Cortex of kidney (tissue), 1 donor: ENCODE data around the gene NDUFAF3.
"Not testable (repeated sequence)": the region's sequence is repeated elsewhere in the genome, so short reads cannot be mapped to it uniquely, and the experiment has no call there.

Experiments
- DNase-seq: peaks from one replicate; lab custom pipeline; 2025; lab: John Stamatoyannopoulos, UW

Gene NDUFAF3

DNA sequence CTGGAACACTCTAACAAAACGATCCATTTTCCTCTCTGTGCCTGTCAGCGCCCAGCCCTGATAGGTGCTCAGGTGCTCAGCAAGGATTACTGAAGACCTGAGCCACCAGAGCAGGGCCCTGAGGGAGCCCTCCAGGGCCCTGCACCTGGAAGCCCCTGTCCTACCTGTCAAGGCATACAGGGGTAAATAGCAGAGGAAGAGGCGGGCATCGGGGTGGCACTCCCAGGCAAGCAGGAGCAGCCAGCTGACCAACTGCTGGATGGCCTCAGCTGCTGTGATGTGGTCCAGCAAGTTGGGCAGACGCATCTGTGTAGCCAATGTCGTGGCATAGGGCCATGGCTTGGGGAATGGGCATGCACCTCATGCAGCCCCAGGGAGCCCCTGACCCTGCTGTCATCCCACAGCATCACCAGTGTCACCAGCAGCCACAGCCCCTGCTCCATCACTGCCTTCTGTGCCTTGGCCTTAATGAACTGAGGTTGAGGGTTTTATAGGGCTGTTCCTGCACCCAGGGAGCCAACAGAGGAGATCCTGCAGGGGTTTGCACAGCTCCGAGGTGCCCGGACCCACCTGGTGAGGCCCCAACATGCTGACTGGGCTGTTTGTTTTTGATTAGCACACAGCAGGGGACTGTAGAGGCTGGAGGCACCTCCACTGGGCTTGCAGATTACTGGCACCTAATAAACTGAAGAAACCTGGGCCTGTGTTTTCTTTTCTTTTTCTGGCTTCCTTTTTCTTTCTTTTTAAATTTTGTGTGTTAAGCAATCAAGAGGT, 22.6 kb upstream of the NDUFAF3 start:
- no peak for DNase-seq

DNA sequence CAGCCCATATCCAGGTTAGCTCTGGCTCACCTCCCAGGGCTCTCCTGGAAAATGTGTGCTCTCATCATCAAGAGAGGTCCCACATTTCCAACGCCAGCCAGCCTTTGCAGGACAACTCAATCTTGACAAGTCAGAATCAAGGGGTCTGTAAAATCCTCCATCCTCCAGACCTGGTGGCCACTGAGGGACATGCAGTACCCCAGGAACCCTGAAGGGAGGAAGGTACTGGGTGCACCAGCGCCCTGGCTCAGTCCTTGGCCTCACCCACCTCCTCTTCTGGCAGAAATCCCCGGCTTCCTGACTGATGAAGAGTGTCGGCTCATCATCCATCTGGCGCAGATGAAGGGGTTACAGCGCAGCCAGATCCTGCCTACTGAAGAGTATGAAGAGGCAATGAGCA, 20.8 kb upstream of the NDUFAF3 start:
- DNase-seq: no peak

DNA sequence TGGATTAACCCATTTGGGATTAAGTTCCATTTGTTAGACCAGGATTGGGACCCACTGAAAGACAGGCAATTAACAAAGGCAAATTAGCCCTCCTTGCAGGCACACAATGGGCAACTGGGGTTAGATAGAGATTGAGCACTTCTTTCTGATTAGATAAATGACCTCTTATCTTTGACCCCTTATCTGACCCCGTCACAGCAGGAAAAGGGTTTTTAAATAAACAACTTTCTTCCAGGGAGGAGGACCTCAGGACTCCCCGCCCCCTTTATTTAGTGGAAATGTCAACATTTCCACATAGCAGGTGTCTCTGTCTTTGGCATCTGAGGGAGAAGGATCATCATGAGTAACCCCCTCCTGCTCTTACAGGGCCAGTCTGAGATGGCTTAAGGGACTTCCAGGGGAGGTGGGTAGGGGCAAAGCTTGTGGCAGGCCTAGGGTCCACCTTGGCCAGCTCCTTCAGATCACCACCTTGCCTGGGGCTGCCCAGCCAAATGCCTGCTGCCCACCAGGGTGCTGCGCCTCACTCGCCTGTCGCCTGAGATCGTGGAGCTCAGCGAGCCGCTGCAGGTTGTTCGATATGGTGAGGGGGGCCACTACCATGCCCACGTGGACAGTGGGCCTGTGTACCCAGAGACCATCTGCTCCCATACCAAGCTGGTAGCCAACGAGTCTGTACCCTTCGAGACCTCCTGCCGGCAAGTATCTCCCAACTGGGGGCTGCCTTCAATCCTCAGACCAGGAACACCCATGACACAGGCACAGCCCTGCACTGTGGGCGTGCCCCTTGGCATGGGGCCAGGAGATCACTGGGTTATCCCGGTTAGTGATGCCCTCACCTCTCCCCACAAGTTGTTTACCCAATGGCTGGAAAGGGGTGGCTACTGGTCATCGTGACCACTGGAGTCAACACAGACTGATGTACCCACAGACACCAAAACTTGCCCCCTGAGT, 17.3 kb upstream of the NDUFAF3 start:
- no peak for DNase-seq

- DNase-seq: no peak
Measured at GRCh38 chr3:49005303-49005680, 16.6 kb upstream of the NDUFAF3 start.

DNA sequence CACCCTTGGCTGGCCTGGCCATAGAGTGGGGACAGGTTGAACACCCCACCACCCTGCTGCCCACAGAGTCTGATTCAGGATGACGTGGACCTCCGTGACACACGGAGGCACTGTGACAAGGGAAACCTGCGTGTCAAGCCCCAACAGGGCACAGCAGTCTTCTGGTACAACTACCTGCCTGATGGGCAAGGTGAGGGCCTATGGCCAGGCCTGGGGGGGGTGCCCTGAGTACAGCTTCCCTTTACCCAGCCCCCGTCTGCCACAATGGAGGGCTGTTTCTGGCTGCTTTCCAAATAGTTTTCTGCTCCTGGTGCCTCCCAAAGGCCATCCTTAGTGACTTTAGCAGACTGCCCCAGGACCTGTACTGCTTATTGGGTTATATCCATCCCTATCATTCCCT, 15.9 kb upstream of the NDUFAF3 start:
- no peak for DNase-seq

DNA sequence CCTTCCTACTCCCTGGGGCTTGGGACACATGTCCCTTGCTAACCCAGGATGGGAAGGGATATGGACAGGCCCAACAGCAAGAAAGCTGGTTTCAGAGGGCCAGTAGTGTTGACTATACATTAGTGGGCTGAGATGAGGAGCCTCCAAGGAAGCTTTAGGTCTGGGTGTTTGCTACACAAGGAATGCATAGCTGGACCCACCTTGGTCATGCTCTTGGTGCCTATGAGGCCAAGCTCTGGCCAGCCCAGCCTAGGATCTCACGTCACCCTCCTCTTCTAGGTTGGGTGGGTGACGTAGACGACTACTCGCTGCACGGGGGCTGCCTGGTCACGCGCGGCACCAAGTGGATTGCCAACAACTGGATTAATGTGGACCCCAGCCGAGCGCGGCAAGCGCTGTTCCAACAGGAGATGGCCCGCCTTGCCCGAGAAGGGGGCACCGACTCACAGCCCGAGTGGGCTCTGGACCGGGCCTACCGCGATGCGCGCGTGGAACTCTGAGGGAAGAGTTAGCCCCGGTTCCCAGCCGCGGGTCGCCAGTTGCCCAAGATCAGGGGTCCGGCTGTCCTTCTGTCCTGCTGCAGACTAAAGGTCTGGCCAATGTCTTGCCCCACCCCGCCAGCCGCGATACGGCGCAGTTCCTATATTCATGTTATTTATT, 15.4 kb upstream of the NDUFAF3 start:
- no peak for DNase-seq

DNA sequence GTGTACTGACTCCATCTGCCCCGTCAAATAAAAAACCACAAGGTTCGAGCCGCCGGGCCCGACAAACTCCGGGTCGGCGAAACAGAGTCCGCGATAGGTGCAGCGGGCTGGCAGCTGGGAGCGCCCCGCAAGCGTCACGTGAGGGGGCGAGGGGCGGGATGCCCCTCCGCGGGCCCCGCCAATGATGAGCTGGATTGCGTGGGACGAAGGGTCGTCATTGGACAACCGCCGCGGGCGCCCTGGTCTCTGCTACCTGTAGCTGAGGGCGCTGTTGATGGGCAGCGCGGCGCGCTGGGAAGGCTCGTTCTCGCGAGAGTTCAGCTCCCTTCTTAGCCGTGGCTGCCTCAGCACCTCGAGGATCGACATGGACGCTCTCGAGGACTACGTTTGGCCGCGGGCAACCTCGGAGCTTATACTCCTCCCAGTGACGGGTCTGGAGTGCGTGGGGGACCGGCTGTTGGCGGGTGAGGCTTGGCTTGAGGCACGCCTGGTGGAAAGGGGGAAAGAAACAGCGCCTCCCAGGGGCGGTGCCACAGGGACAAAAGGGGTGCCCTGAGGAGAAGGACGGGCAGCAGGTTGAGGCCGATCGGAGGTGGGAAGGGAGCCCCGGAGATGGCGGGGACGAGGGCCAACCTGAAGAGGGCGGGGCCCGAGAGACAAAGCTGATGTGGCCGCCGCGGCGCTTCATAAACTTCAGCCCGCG, 14.7 kb upstream of the NDUFAF3 start, which contains the start of gene WDR6:
Gene WDR6 (plus strand): TSS at position 324 of the 703 bp plus-strand sequence. CDS start 41 bp downstream, at position 365.
- DNase-seq: no peak

DNA sequence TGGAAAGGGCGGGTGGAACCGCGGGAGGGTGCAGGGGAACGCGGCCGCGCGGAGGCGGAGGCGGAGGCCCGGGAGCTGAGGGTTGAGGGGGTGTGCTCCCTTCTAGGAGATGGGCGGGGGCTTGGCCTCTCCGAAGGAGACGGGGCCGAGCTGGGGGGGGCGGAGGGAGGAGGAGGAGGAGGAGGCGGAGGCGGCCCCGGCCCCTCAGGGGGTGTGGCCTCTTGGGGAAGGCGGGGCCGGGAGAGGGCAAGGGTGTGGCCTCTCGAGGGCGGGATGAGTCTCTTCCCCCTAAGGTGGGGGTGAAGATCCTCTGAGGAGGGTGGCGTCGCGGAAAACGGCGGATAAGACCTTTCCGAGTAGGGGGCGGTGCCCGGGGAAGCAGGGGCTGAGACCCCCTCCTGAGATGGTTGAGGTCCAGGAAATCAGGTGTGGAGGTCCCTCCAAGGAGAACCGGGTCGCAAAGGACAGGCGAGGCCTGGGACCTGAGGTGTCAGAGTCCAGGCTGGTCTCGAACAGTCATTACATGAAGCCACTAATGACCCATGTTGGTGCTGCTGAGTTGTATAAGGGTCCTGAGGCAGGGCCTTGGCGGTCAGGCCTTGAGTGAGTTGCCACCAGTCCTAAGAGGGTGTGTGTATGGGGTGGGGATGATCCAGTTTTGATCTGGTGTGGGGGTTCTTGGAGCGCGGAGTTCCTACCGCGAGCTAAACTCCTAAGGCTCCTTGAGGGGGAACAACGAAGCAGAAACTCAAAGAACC, 14.0 kb upstream of the NDUFAF3 start:
- DNase-seq: no peak

DNA sequence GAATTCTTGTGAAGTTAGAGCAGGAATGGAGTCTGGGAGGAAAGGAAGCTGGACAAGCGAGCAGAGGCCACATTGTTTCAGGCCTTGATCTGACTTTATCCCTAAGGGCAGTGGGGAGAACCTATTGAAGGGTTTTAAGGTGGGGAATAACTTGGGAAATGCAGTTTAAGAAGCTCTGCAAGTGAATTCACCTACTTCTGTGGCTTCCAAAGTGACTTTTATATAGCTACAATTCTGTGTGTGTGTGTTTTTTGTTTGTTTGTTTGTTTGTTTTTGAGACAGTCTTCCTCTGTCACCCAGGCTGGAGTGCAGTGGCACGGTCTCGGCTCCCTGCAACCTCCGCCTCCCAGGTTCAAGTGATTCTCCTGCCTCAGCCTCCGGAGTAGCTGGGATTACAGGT, 13.3 kb upstream of the NDUFAF3 start:
- DNase-seq: not testable (repeated sequence)

GRCh38 chr3:49009396-49009795, 12.5 kb upstream of the NDUFAF3 start:
- DNase-seq: no peak

DNA sequence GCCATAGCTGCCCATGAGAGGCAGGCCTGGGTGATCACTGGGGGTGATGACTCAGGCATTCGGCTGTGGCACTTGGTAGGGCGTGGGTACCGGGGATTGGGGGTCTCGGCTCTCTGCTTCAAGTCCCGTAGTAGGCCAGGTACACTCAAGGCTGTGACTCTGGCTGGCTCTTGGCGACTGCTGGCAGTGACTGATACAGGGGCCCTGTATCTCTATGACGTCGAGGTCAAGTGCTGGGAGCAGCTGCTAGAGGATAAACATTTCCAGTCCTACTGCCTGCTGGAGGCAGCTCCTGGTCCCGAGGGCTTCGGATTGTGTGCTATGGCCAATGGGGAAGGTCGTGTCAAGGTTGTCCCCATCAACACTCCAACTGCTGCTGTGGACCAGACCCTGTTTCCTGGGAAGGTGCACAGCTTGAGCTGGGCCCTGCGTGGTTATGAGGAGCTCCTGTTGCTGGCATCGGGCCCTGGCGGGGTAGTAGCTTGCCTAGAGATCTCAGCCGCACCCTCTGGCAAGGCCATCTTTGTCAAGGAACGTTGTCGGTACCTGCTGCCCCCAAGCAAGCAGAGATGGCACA, 9.4 kb upstream of the NDUFAF3 start:
- no peak for DNase-seq

DNA sequence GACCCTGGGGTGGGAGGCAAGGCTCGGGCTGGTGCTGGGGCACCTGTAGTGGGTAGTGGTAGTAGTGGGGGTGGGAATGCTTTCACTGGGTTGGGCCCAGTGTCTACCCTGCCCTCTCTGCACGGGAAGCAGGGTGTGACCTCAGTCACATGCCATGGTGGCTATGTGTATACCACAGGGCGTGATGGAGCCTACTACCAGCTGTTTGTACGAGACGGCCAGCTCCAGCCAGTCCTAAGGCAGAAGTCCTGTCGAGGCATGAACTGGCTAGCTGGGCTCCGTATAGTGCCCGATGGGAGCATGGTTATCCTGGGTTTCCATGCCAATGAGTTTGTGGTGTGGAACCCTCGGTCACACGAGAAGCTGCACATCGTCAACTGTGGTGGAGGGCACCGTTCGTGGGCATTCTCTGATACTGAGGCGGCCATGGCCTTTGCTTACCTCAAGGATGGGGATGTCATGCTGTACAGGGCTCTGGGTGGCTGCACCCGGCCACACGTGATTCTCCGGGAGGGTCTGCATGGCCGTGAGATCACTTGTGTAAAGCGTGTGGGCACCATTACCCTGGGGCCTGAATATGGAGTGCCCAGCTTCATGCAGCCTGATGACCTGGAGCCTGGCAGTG, 8.7 kb upstream of the NDUFAF3 start:
- no peak for DNase-seq

DNA sequence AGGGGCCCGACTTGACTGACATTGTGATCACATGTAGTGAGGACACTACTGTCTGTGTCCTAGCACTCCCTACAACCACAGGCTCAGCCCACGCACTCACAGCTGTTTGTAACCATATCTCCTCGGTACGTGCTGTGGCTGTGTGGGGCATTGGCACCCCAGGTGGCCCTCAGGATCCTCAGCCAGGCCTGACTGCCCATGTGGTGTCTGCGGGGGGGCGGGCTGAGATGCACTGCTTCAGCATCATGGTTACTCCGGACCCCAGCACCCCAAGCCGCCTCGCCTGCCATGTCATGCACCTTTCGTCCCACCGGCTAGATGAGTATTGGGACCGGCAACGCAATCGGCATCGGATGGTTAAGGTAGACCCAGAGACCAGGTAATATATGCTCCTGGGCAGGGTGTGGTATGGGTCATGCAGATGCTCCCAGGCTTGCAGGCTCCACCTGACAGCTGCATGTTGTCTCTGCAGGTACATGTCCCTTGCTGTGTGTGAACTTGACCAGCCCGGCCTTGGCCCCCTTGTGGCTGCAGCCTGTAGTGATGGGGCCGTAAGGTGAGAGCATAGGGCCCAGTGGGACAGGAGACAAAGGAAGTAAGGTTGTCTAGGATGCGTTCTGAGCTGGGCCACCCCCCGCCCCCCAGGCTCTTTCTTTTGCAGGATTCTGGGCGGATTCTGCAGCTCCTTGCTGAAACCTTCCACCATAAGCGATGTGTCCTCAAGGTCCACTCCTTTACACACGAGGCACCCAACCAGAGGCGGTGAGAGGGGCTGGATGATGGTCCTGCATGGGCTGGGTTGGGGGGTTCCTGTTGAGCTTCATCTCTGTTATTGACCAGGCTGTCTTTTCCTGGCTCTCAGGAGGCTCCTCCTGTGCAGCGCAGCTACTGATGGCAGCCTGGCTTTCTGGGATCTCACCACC, 7.9 kb upstream of the NDUFAF3 start:
- DNase-seq: no peak

GRCh38 chr3:49015072-49015471, 6.8 kb upstream of the NDUFAF3 start:
- no peak for DNase-seq

DNA sequence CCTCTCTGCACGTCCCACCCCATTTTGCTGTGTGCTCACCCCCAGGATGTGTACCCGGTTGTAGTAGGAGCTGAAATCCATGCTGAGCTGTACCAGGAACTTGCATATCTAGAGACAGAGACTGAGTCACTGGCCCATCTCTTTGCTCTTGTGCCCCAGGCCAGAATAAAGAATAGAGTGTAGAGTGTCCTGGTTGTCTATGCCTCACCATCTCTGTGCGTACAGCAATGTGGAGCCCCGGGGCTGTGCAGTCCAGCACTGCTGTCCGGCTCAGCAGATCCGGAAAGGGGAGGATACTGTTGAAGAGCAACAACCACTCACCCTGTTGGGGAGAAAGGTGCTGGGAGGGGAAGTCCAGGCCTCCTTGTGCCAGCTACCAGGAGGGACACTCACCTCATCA, 6.2 kb upstream of the NDUFAF3 start:
- no peak for DNase-seq

DNA sequence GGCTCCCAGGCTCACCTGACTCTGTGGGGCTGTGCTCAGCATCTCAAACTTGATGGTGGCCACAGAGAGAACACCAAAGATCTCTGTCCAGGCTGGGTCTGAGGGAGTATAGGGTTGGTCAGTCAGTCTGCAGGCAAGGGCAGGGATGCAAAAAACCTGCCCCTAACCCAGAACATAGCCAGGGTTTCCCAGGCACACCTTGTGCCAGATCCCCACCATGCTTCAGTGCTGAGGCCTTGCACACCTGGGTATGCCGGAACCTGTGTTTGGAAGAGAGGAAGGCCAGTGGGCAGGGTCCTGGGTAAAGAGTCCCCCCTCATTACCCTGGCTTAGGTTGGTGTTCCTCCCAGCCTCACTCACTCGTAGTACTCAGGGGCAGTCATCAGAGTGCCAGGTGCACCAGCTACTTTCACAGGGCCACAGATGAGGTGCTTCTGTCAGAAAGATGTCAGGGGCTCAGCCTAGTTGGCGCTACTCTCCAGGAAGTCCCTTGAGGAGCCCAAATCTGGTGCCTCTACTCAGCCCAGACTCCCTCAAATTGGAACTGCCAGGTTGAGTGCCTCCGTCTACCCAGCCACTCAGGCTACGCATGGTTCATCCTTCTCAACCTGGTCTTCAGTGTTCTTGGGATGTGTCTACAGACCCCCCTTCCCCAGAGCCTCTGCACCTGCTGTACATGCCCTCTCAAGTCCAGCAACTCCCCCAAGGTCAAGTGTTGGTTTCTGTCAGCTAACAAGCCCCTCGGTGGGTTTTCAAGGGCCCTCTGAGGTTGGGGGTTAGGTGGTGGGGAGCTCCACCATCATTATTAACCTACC, 5.3 kb upstream of the NDUFAF3 start:
- DNase-seq: no peak

DNA sequence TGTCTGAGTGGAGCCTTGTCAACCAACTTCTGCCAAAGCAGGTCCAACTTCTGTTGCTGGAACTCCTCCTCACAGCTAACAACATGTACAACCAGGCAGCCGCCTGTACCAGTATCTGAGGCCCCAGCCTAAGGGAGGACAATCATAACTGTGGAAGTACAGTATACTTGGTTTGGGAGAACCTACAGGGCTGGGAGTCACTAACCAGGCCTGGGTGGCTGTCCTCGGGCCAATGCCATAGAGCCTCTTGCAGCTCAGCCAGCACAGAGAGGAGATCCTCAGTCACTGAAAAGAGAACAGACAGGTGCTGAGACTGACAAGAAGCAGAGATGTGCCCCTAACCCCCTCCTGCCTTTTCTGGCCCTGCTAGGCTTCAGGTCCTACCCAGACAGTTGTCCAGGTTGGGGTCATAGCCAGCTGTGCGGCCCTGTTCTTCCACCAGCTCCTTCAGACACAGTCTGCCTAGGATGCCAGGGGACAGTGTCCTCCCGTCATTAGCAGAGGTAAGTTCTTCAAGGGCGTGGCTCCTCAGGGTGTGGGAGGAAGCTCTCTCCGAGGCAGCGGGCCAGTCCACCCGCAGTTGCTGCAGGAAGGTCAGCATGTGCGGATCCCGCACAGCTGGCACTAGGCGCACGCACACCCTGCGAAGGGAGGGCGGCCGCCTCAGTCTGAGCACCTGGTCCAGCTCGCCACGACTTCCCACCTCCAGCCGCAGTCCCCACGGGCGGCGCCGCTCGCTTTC, 4.5 kb upstream of the NDUFAF3 start:
- DNase-seq: no peak
